Panc1 (cell line): ENCODE measurements around the gene NOP53. TPM values are rescaled to one million over a fixed set of nuclear protein-coding genes. Genes with fewer than 3 reads are reported as not detected.

Experiments used
- ATAC-seq: fragments of 200-7000 bp; cut with Tn5 transposase; 2 replicates; pipeline ENCODE4 v1.9.1; 2020; ENCODE audit warnings: mild to moderate bottlenecking, moderate library complexity
- BruUV-seq: library from RNA; stranded (reverse); fragments of 400-500 nt; replicated peaks from 2 replicates; lab custom pipeline; 2021; lab: Mats Ljungman, UMichigan
- CTCF ChIA-PET: fragments of 300-600 bp; sonication (Branson Sonifier 250); formaldehyde crosslinking; loops from one replicate; lab custom pipeline; 2022; ENCODE audit warnings: antibody characterized with exemption; lab: Charles Lee
- POLR2A ChIA-PET: fragments of 300-600 bp; sonication (Branson Sonifier 250); formaldehyde crosslinking; loops from one replicate; lab custom pipeline; 2022; ENCODE audit warnings: antibody characterized with exemption; lab: Charles Lee
- DNase-seq: peaks from one replicate; pipeline ENCODE4 v3.0.0-alpha.2; 2010; ENCODE audit warnings: low read depth, low spot score
- H3K27ac ChIP-seq: 2 replicates; pipeline ENCODE4 v1.5.1; 2011; ENCODE audit warnings: mild to moderate bottlenecking, low read length, inconsistent platforms
- H3K27me3 ChIP-seq: fragments of 200-500 bp; sonication (Bioruptor generic); 2 replicates; pipeline ENCODE4 v1.6.0; 2014; ENCODE audit warnings: low read length, inconsistent platforms; ENCODE audit not compliant: control insufficient read depth, insufficient read depth
- H3K36me3 ChIP-seq: fragments of 200-500 bp; sonication (Bioruptor generic); 2 replicates; pipeline ENCODE4 v1.5.1; 2014; ENCODE audit warnings: inconsistent platforms, mild to moderate bottlenecking, low read length, moderate library complexity; ENCODE audit not compliant: control insufficient read depth, insufficient read depth
- H3K4me1 ChIP-seq: 2 replicates; pipeline ENCODE4 v1.5.1; 2011; ENCODE audit warnings: inconsistent platforms, mild to moderate bottlenecking, low read length, moderate library complexity; ENCODE audit not compliant: control insufficient read depth, insufficient read depth
- H3K4me3 ChIP-seq, 2 experiments: 2 replicates each; pipeline ENCODE4 v1.5.1; 2011 to 2012; ENCODE audit warnings: low read depth in 2 of 2, low read length in 2 of 2, mild to moderate bottlenecking in 2 of 2, inconsistent platforms in 1 of 2, moderate library complexity in 1 of 2
- H3K9me3 ChIP-seq: fragments of 200-500 bp; sonication (Bioruptor generic); 2 replicates; pipeline ENCODE4 v1.5.1; 2014; ENCODE audit warnings: low read depth, mild to moderate bottlenecking, inconsistent platforms, low read length, moderate library complexity; ENCODE audit not compliant: control insufficient read depth, insufficient read depth
- POLR2AphosphoS5 ChIP-seq: IDR thresholded peaks from 2 replicates; pipeline ENCODE4 v1.6.1; 2012; ENCODE audit warnings: mild to moderate bottlenecking, low read depth, low read length, moderate library complexity
- REST ChIP-seq, 2 experiments: IDR thresholded peaks; 2 replicates each; pipeline ENCODE4 v1.6.1; 2011 to 2012; ENCODE audit warnings: low read depth in 2 of 2, control low read depth in 1 of 2, low read length in 1 of 2, mild to moderate bottlenecking in 1 of 2, moderate library complexity in 1 of 2; ENCODE audit not compliant: insufficient read depth in 1 of 2
- SIN3A ChIP-seq: IDR thresholded peaks from 2 replicates; pipeline ENCODE4 v1.6.1; 2012; ENCODE audit warnings: low read depth, mild to moderate bottlenecking, low read length, moderate library complexity, borderline replicate concordance; ENCODE audit not compliant: insufficient read depth
- TCF7L2 ChIP-seq: IDR thresholded peaks from 2 replicates; pipeline ENCODE4 v1.6.1; 2011; ENCODE audit warnings: mild to moderate bottlenecking, low read depth, low read length, inconsistent platforms
- in situ Hi-C: cut with HindIII; loops from 2 replicates; pipeline ENCODE4 v1.10.0; 2016; ENCODE audit warnings: low sequenced_read_pairs, low pct_unique_long_range_greater_than_20kb
- intact Hi-C: fragments of 100-400 bp; cut with micrococcal nuclease; formaldehyde crosslinking; loops from one replicate; pipeline ENCODE4 v1.10.0; 2022; ENCODE audit not compliant: unreplicated experiment
- total RNA-seq: library from RNA; stranded (reverse); gene quantifications from one replicate; pipeline ENCODE4 v1.2.1, GENCODE V29; 2021; ENCODE audit not compliant: unreplicated experiment
- TF ChIP-seq, protein P1 (sequence below): fragments of 450-650 bp; IDR thresholded peaks from 2 replicates; pipeline ENCODE4 v1.5.1; 2017; ENCODE audit warnings: mild to moderate bottlenecking

The NOP53 gene
- total RNA-seq, 1 experiment from 2014 or later, result 64.3 TPM

DNA sequence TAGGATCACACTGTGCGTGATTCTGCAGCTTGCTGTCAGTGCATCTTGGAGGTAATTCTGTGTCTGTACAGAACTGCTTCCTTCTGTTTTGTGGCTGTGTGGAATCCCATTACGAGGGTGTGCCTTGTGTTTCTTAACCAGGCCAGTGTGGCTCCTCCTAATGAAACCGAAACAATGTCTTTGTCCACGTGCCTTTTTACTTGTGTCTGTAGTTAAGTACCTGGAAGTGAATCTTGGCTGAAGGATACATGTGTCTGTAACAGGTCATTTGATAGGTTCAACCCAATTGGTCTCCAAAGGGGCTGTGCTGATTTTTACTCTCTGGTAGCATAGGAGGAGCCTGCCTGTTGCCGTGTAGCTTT, 13.1 kb downstream of the NOP53 start:
- ChIA-PET POLR2A (no interaction called here), CTCF (no interaction called here)
- intact Hi-C loops, result no loop called here
- ATAC-seq, result no peak
- Histone ChIP-seq H3K9me3 (no peaks in the 10 kb centered on the region), H3K4me1 (no peaks in the 10 kb centered on the region), H3K27me3 (no peaks in the 10 kb centered on the region), H3K36me3 (no peaks in the 10 kb centered on the region), H3K27ac (no peak overlapping the region), H3K4me3 (no peak overlapping the region)
- TF ChIP-seq SIN3A, result no peak
- no peak for TF ChIP-seq POLR2AphosphoS5
- TF ChIP-seq TCF7L2, result no peak
- TF ChIP-seq REST (IDR thresholded peaks at IDR 0.05; ENCODE audit: insufficient read depth in 1 of 2, low read depth in 2 of 2, low read length in 1 of 2), result no peak
- TF ChIP-seq, protein P1, sequence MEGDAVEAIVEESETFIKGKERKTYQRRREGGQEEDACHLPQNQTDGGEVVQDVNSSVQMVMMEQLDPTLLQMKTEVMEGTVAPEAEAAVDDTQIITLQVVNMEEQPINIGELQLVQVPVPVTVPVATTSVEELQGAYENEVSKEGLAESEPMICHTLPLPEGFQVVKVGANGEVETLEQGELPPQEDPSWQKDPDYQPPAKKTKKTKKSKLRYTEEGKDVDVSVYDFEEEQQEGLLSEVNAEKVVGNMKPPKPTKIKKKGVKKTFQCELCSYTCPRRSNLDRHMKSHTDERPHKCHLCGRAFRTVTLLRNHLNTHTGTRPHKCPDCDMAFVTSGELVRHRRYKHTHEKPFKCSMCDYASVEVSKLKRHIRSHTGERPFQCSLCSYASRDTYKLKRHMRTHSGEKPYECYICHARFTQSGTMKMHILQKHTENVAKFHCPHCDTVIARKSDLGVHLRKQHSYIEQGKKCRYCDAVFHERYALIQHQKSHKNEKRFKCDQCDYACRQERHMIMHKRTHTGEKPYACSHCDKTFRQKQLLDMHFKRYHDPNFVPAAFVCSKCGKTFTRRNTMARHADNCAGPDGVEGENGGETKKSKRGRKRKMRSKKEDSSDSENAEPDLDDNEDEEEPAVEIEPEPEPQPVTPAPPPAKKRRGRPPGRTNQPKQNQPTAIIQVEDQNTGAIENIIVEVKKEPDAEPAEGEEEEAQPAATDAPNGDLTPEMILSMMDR, result no peak
- no peak for DNase-seq
- no TSS peak for BruUV-seq
- in situ Hi-C loops, result no loop called here

- in situ Hi-C loops, result no loop called here
- no peak for DNase-seq
- POLR2A ChIA-PET, result no interaction called here
- H3K4me1 ChIP-seq, result no peaks in the 10 kb centered on the region
- intact Hi-C loops, result no loop called here
- ATAC-seq, result no peak
- H3K27me3 ChIP-seq, result no peaks in the 10 kb centered on the region
- TF ChIP-seq TCF7L2 (no peak), REST (IDR thresholded peaks at IDR 0.05; ENCODE audit: insufficient read depth in 1 of 2, low read depth in 2 of 2, low read length in 1 of 2) (no peak), SIN3A (no peak), POLR2AphosphoS5 (no peak)
- TF ChIP-seq, protein P1, result no peak
- H3K27ac ChIP-seq, result no peak overlapping the region
- H3K36me3 ChIP-seq, result no peaks in the 10 kb centered on the region
- CTCF ChIA-PET, result no interaction called here
- no peaks in the 10 kb centered on the region for H3K9me3 ChIP-seq
- no TSS peak for BruUV-seq
- H3K4me3 ChIP-seq, result no peak overlapping the region
These were observed 15.3 kb downstream of the NOP53 start for GRCh38 chr19:47760632-47760999.
